ENCODE results near the gene SOX21. TPM values are rescaled to one million over a fixed set of nuclear protein-coding genes. Genes with fewer than 3 reads are reported as not detected.

SOX21 gene
- total RNA-seq, 3 donors from 2014 or later = not detected

GRCh38 chr13:94707400-94708021 lies 4.8 kb downstream of the SOX21 start:
- Histone ChIP-seq H3K4me3 (peak overlapping the region in 1 of 3 donors; percentile 36), H3K36me3 (no peaks in the 10 kb centered on the region), H3K9me3 (no peaks in the 10 kb centered on the region), H3K4me1 (peaks cover under 1 to 15% of the 10 kb centered on the region in 2 donors), H3K27me3 (peaks cover 0 to 94% of the 10 kb centered on the region in 2 donors), H3K27ac (no peak overlapping the region)
- intact Hi-C loops (cut with DNase I; ENCODE audit: low total_unique reads) = no loop called here
- TF ChIP-seq CTCF (IDR thresholded peaks at IDR 0.05) (no peak), POLR2AphosphoS5 (IDR thresholded peaks at IDR 0.05) (no peak), POLR2A (IDR thresholded peaks at IDR 0.05) (no peak)
- no peak for DNase-seq (ENCODE audit: low spot score in 2 of 2)

- Histone ChIP-seq H3K27ac (no peak overlapping the region), H3K27me3 (peaks cover 0 to 94% of the 10 kb centered on the region in 2 donors), H3K4me1 (peaks cover 0 to 9% of the 10 kb centered on the region in 2 donors), H3K4me3 (no peak overlapping the region), H3K9me3 (no peaks in the 10 kb centered on the region), H3K36me3 (no peaks in the 10 kb centered on the region)
- no peak for DNase-seq (ENCODE audit: low spot score in 2 of 2)
- TF ChIP-seq POLR2AphosphoS5 (IDR thresholded peaks at IDR 0.05) = no peak
- no peak for TF ChIP-seq CTCF (IDR thresholded peaks at IDR 0.05)
- intact Hi-C loops (cut with DNase I; ENCODE audit: low total_unique reads) = no loop called here
These were observed 5.4 kb downstream of the SOX21 start for GRCh38 chr13:94706843-94707399.

GRCh38 chr13:94706101-94706842 lies 6.1 kb downstream of the SOX21 start:
- TF ChIP-seq POLR2A (IDR thresholded peaks at IDR 0.05) (no peak), POLR2AphosphoS5 (IDR thresholded peaks at IDR 0.05) (no peak), CTCF (IDR thresholded peaks at IDR 0.05) (no peak)
- H3K9me3 ChIP-seq = no peaks in the 10 kb centered on the region
- peaks cover 0 to 5% of the 10 kb centered on the region in 2 donors for H3K4me1 ChIP-seq
- H3K36me3 ChIP-seq = no peaks in the 10 kb centered on the region
- peaks cover 0 to 96% of the 10 kb centered on the region in 2 donors for H3K27me3 ChIP-seq
- H3K27ac ChIP-seq = no peak overlapping the region
- H3K4me3 ChIP-seq = no peak overlapping the region
- intact Hi-C loops (cut with DNase I; ENCODE audit: low total_unique reads) = no loop called here
- DNase-seq (ENCODE audit: low spot score in 2 of 2) = no peak

GRCh38 chr13:94705081-94706030 lies 7.0 kb downstream of the SOX21 start:
- H3K36me3 ChIP-seq = no peaks in the 10 kb centered on the region
- no peak overlapping the region for H3K4me3 ChIP-seq
- H3K4me1 ChIP-seq = no peaks in the 10 kb centered on the region
- TF ChIP-seq CTCF (IDR thresholded peaks at IDR 0.05) = no peak
- TF ChIP-seq POLR2AphosphoS5 (IDR thresholded peaks at IDR 0.05) = no peak
- TF ChIP-seq POLR2A (IDR thresholded peaks at IDR 0.05) = no peak
- no peak for DNase-seq (ENCODE audit: low spot score in 2 of 2)
- peaks cover 0 to 96% of the 10 kb centered on the region in 2 donors for H3K27me3 ChIP-seq
- no peak overlapping the region for H3K27ac ChIP-seq
- no peaks in the 10 kb centered on the region for H3K9me3 ChIP-seq
- intact Hi-C loops (cut with DNase I; ENCODE audit: low total_unique reads) = no loop called here

Measured in breast epithelium (tissue), 4 donors.